CD8-positive, alpha-beta memory T cell (primary cell): ENCODE data around the gene DCTN2. TPM values are rescaled to one million over a fixed set of nuclear protein-coding genes. Genes with fewer than 3 reads are reported as not detected.
A peak's percentile ranks its signal among the peaks of the same experiment; 100 is the strongest.

Source experiments
- CTCF ChIA-PET: fragments of 350-600 bp; sonication (Branson Sonifier 250); formaldehyde crosslinking; loops from one replicate; lab custom pipeline; 2021; ENCODE audit warnings: antibody characterized with exemption; lab: Charles Lee
- POLR2A ChIA-PET: fragments of 350-600 bp; sonication (Branson Sonifier 250); formaldehyde crosslinking; loops from one replicate; lab custom pipeline; 2021; ENCODE audit warnings: antibody characterized with exemption; lab: Charles Lee
- DNase-seq, 5 donors: peaks; one replicate each; pipeline versions ENCODE4 v3.0.0 to v3.0.0-alpha.2; 2020 to 2022; ENCODE audit warnings: mixed read lengths in 1 of 5
- H3K27ac ChIP-seq: one replicate; pipeline ENCODE4 v1.7.0; 2013; ENCODE audit warnings: low read depth, mild to moderate bottlenecking, low read length, moderate library complexity
- H3K27me3 ChIP-seq: 2 replicates; pipeline ENCODE4 v1.7.0; 2013; ENCODE audit warnings: low read length, mild to moderate bottlenecking; ENCODE audit not compliant: insufficient read depth, poor library complexity, severe bottlenecking
- H3K36me3 ChIP-seq: 2 replicates; pipeline ENCODE4 v1.7.0; 2013; ENCODE audit warnings: mild to moderate bottlenecking, low read length, moderate library complexity; ENCODE audit not compliant: insufficient read depth
- H3K4me1 ChIP-seq: 2 replicates; pipeline ENCODE4 v1.7.0; 2013; ENCODE audit warnings: mild to moderate bottlenecking, low read length, moderate library complexity; ENCODE audit not compliant: insufficient read depth
- H3K4me3 ChIP-seq: 2 replicates; pipeline ENCODE4 v1.7.0; 2013; ENCODE audit warnings: mild to moderate bottlenecking, low read length
- H3K9me3 ChIP-seq: 2 replicates; pipeline ENCODE4 v1.7.0; 2013; ENCODE audit warnings: mild to moderate bottlenecking, low read length
- H3K27ac Mint-ChIP-seq, 8 donors: one replicate each; pipeline ENCODE4 v1.8.0; 2020 to 2021; ENCODE audit warnings: mixed read lengths in 8 of 8, mild to moderate bottlenecking in 6 of 8, inconsistent platforms in 3 of 8, moderate library complexity in 3 of 8
- H3K27me3 Mint-ChIP-seq, 2 donors: one replicate each; pipeline ENCODE4 v1.8.0; 2020 to 2021; ENCODE audit warnings: mixed read lengths in 2 of 2, mild to moderate bottlenecking in 1 of 2, moderate library complexity in 1 of 2
- H3K36me3 Mint-ChIP-seq, 3 donors: one replicate each; pipeline ENCODE4 v1.8.0; 2020 to 2021; ENCODE audit warnings: mixed read lengths in 3 of 3, inconsistent platforms in 1 of 3, mild to moderate bottlenecking in 1 of 3
- H3K4me1 Mint-ChIP-seq, 3 donors: one replicate each; pipeline ENCODE4 v1.8.0; 2020 to 2021; ENCODE audit warnings: mixed read lengths in 3 of 3, inconsistent platforms in 1 of 3, mild to moderate bottlenecking in 1 of 3
- H3K4me3 Mint-ChIP-seq, 7 donors: one replicate each; pipeline ENCODE4 v1.8.0; 2020 to 2021; ENCODE audit warnings: mixed read lengths in 7 of 7, mild to moderate bottlenecking in 6 of 7, moderate library complexity in 4 of 7, inconsistent platforms in 2 of 7
- H3K9me3 Mint-ChIP-seq, 5 donors: one replicate each; pipeline ENCODE4 v1.8.0; 2020 to 2022; ENCODE audit warnings: mixed read lengths in 5 of 5, mild to moderate bottlenecking in 3 of 5, moderate library complexity in 2 of 5, inconsistent platforms in 1 of 5
- polyA plus RNA-seq: library from polyadenylated mRNA; unstranded; fragments of 300-500 nt; fragmentation: Illumina TruSeq; gene quantifications from one replicate; pipeline ENCODE4 v1.2.3, GENCODE V29; 2021
- total RNA-seq, 2 experiments: library from RNA; stranded (reverse); gene quantifications; one replicate each; pipeline ENCODE4 v1.2.3, GENCODE V29; 2021

The DCTN2 gene
- total and polyA plus RNA-seq, 3 experiments from 2014 or later, result 80.8 to 99.3 (median 98.7) TPM

DNA sequence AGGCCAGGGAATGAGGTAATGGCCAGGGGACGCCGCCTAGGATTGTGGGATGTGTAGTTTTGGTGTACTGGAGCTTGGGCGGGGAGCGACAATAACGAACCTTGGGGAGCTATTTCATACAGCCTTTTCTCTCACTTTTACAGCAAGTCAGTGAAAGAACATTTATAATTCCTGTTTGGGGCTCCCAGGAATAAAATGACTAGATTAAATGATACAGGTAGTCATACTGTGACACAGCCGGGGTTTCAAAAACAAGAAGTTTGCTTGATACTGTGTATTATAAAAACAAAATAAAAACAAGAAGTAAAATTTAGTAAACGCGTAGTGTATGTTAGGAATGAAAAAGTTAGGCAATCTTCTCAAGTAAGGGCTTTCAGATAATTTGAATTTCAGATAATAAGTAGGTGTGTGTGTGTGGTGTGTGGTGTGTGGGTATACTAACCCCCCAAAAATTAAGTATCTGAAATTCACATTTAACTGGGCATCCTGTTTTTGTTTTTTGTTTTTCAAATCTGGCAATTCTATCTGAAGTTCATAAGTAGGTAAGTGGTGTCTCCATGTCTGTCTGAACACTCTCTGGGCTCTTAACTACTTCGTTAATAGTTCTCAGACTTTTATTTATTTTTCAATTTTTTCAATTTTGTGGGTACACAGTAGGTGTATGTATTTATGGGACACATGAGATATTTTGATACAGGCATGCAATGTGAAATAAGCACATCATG, 458 bp upstream of the DCTN2 start:
- POLR2A ChIA-PET, result interaction anchor here (0.5 to 1.8 kb wide), 5 partner anchors 23 to 1892 kb away, joined by 3 to 7 read pairs (median 4); partner anchors contain the start of gene ARHGAP9
- Mint-ChIP-seq H3K36me3 (peaks cover 0 to 24% (median 0%) of the 10 kb centered on the region in 3 donors), H3K27ac (peak overlapping the region; percentile 70 to 99 (median 96)), H3K27me3 (peaks cover 0 to 2% of the 10 kb centered on the region in 2 donors), H3K9me3 (no peaks in the 10 kb centered on the region), H3K4me1 (peaks cover 50 to 60% (median 53%) of the 10 kb centered on the region in 3 donors), H3K4me3 (peak overlapping the region; percentile 91 to 99 (median 96))
- H3K27ac ChIP-seq, result peak overlapping the region; percentile 88
- H3K36me3 ChIP-seq, result no peaks in the 10 kb centered on the region
- peaks cover 30% of the 10 kb centered on the region for H3K4me1 ChIP-seq
- CTCF ChIA-PET, result interaction anchor here (0.6 to 0.7 kb wide), 2 partner anchors 85 to 88 kb away, joined by 3 read pairs; partner anchors contain the start of gene GLI1
- DNase-seq, result no peak
- H3K27me3 ChIP-seq, result no peaks in the 10 kb centered on the region
- peak overlapping the region; percentile 78 for H3K4me3 ChIP-seq
- no peaks in the 10 kb centered on the region for H3K9me3 ChIP-seq

GRCh38 chr12:57545809-57546437, 1.1 kb downstream of the DCTN2 start:
- peak overlapping the region; percentile 88 for H3K27ac ChIP-seq
- H3K4me1 Mint-ChIP-seq, result peaks cover 50 to 61% (median 53%) of the 10 kb centered on the region in 3 donors
- POLR2A ChIA-PET, result interaction anchor here (1.1 to 1.8 kb wide), 2 partner anchors 25 to 69 kb away, joined by 3 to 7 read pairs; partner anchors contain the start of gene DDIT3

DNA sequence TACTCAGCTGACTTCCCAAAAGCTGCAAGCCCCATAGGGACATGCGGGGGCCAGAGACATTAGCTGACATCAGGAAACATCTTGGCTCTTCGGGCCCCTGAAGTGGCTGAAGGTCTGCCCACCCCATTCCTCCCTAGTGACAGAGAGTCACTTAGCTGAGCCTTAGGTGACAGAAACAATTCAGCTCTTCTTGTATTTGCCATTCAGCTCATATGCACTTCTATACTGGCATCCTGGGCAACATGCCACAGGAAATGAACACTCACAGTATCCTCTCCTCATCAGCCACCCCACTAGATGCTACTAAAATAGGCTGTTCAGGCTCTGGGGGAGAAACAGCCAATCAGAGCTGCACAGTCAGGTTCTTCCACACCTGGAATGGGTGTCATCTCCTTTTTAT, 3.4 kb downstream of the DCTN2 start:
- Histone ChIP-seq H3K4me3 (no peak overlapping the region), H3K36me3 (no peaks in the 10 kb centered on the region), H3K27ac (no peak overlapping the region), H3K27me3 (no peaks in the 10 kb centered on the region), H3K9me3 (no peaks in the 10 kb centered on the region), H3K4me1 (peaks cover 21% of the 10 kb centered on the region)
- Mint-ChIP-seq H3K27me3 (no peaks in the 10 kb centered on the region), H3K9me3 (no peaks in the 10 kb centered on the region), H3K36me3 (peaks cover 0 to 53% (median 0%) of the 10 kb centered on the region in 3 donors), H3K4me3 (no peak overlapping the region), H3K4me1 (peaks cover 39 to 54% (median 46%) of the 10 kb centered on the region in 3 donors), H3K27ac (peak overlapping the region in 4 of 8 donors; percentile 10 to 74 (median 50))
- ChIA-PET CTCF (interaction anchor here (0.9 kb wide), 1 partner anchor 9 kb away, joined by 4 read pairs; no protein-coding TSS in a partner anchor), POLR2A (interaction anchor here (1.1 kb wide), 1 partner anchor 20 kb away, joined by 4 read pairs; no protein-coding TSS in a partner anchor)
- peak in 1 of 5 donors; percentile 27 for DNase-seq

More at GRCh38 chr12:57545809-57546437, 1.1 kb downstream of the DCTN2 start:
- peaks cover 0 to 36% (median 0%) of the 10 kb centered on the region in 3 donors for H3K36me3 Mint-ChIP-seq
- Histone ChIP-seq H3K4me3 (peak overlapping the region; percentile 78), H3K4me1 (peaks cover 30% of the 10 kb centered on the region), H3K27me3 (no peaks in the 10 kb centered on the region), H3K36me3 (no peaks in the 10 kb centered on the region), H3K9me3 (no peaks in the 10 kb centered on the region)
- H3K27ac Mint-ChIP-seq, result peak overlapping the region; percentile 70 to 98 (median 96)
- H3K27me3 Mint-ChIP-seq, result no peaks in the 10 kb centered on the region
- peak overlapping the region; percentile 91 to 99 (median 96) for H3K4me3 Mint-ChIP-seq
- DNase-seq, result peak in 1 of 5 donors; percentile 35
- CTCF ChIA-PET, result interaction anchor here (1.0 to 1.8 kb wide), 4 partner anchors 15 to 83 kb away, joined by 3 to 8 read pairs (median 4); no protein-coding TSS in a partner anchor
- H3K9me3 Mint-ChIP-seq, result no peaks in the 10 kb centered on the region

DNA sequence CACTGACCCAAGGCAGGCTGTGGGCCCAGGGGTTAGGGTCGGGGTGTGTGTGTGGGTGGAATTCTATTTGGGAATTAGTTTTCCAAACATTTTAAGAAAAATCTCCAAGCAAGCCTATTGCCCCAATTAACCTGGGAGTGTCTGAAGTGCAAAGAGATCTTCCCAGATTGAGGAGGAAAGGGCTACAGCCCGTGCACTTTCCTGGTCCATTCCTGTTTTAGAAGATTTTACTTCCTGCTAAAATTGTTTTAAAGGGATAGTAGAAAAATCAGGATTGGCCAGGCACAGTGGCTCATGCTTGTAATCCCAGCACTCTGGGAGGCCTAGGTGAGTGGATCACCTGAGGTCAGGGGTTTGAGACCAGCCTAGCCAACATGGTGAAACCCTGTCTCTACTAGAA, 5.3 kb downstream of the DCTN2 start:
- CTCF ChIA-PET, result no interaction called here
- H3K27me3 ChIP-seq, result no peaks in the 10 kb centered on the region
- H3K27me3 Mint-ChIP-seq, result no peaks in the 10 kb centered on the region
- no peak overlapping the region for H3K27ac Mint-ChIP-seq
- no peaks in the 10 kb centered on the region for H3K36me3 ChIP-seq
- peaks cover 33 to 44% (median 41%) of the 10 kb centered on the region in 3 donors for H3K4me1 Mint-ChIP-seq
- H3K4me3 ChIP-seq, result no peak overlapping the region
- POLR2A ChIA-PET, result no interaction called here
- peaks cover 13% of the 10 kb centered on the region for H3K4me1 ChIP-seq
- H3K4me3 Mint-ChIP-seq, result no peak overlapping the region
- no peaks in the 10 kb centered on the region for H3K9me3 ChIP-seq
- H3K36me3 Mint-ChIP-seq, result peaks cover 0 to 62% (median 2%) of the 10 kb centered on the region in 3 donors
- no peaks in the 10 kb centered on the region for H3K9me3 Mint-ChIP-seq
- no peak for DNase-seq
- no peak overlapping the region for H3K27ac ChIP-seq

GRCh38 chr12:57541001-57541400, 6.0 kb downstream of the DCTN2 start:
- Mint-ChIP-seq H3K4me3 (no peak overlapping the region), H3K27ac (peak overlapping the region in 5 of 8 donors; percentile 6 to 85 (median 57)), H3K4me1 (peaks cover 26 to 37% (median 34%) of the 10 kb centered on the region in 3 donors), H3K27me3 (no peaks in the 10 kb centered on the region), H3K9me3 (no peaks in the 10 kb centered on the region), H3K36me3 (peaks cover 0 to 65% (median 2%) of the 10 kb centered on the region in 3 donors)
- peaks cover 8% of the 10 kb centered on the region for H3K4me1 ChIP-seq
- ChIA-PET CTCF (interaction anchor here (1.3 kb wide), 2 partner anchors 18 to 79 kb away, joined by 3 read pairs; no protein-coding TSS in a partner anchor), POLR2A (no interaction called here)
- H3K27ac ChIP-seq, result no peak overlapping the region
- no peak overlapping the region for H3K4me3 ChIP-seq
- no peaks in the 10 kb centered on the region for H3K27me3 ChIP-seq
- DNase-seq, result no peak
- no peaks in the 10 kb centered on the region for H3K36me3 ChIP-seq
- no peaks in the 10 kb centered on the region for H3K9me3 ChIP-seq

GRCh38 chr12:57539134-57539768, 7.7 kb downstream of the DCTN2 start:
- no peak for DNase-seq
- H3K9me3 ChIP-seq, result no peaks in the 10 kb centered on the region
- no peak overlapping the region for H3K4me3 ChIP-seq
- Mint-ChIP-seq H3K9me3 (no peaks in the 10 kb centered on the region), H3K27me3 (no peaks in the 10 kb centered on the region), H3K4me3 (no peak overlapping the region), H3K36me3 (peaks cover 0 to 76% (median 4%) of the 10 kb centered on the region in 3 donors), H3K4me1 (peaks cover 13 to 23% (median 19%) of the 10 kb centered on the region in 3 donors), H3K27ac (peak overlapping the region in 2 of 8 donors; percentile 12 to 49)
- H3K4me1 ChIP-seq, result no peaks in the 10 kb centered on the region
- H3K27me3 ChIP-seq, result no peaks in the 10 kb centered on the region
- ChIA-PET POLR2A (interaction anchor here (0.6 kb wide), 1 partner anchor 116 kb away, joined by 3 read pairs; no protein-coding TSS in a partner anchor), CTCF (interaction anchor here (0.9 to 1.5 kb wide), 3 partner anchors 25 to 84 kb away, joined by 3 to 5 read pairs (median 3); no protein-coding TSS in a partner anchor)
- peaks cover 10% of the 10 kb centered on the region for H3K36me3 ChIP-seq
- no peak overlapping the region for H3K27ac ChIP-seq

- H3K4me3 ChIP-seq, result no peak overlapping the region
- no peak overlapping the region for H3K4me3 Mint-ChIP-seq
- no peaks in the 10 kb centered on the region for H3K9me3 Mint-ChIP-seq
- no peaks in the 10 kb centered on the region for H3K27me3 Mint-ChIP-seq
- DNase-seq, result no peak
- H3K36me3 ChIP-seq, result peaks cover 33% of the 10 kb centered on the region
- H3K36me3 Mint-ChIP-seq, result peaks cover 0 to 88% (median 4%) of the 10 kb centered on the region in 3 donors
- no peak overlapping the region for H3K27ac ChIP-seq
- no peaks in the 10 kb centered on the region for H3K27me3 ChIP-seq
- ChIA-PET POLR2A (interaction anchor here (0.7 kb wide), 1 partner anchor 94 kb away, joined by 4 read pairs; no protein-coding TSS in a partner anchor), CTCF (no interaction called here)
- no peaks in the 10 kb centered on the region for H3K4me1 ChIP-seq
- H3K9me3 ChIP-seq, result no peaks in the 10 kb centered on the region
- H3K4me1 Mint-ChIP-seq, result peaks cover 4 to 13% (median 10%) of the 10 kb centered on the region in 3 donors
- peak overlapping the region in 3 of 8 donors; percentile 5 to 40 (median 6) for H3K27ac Mint-ChIP-seq
Observed at GRCh38 chr12:57536597-57536942, 10.4 kb downstream of the DCTN2 start.
